ENCODE data around the gene MAPK8IP3.

MAPK8IP3 gene

DNA sequence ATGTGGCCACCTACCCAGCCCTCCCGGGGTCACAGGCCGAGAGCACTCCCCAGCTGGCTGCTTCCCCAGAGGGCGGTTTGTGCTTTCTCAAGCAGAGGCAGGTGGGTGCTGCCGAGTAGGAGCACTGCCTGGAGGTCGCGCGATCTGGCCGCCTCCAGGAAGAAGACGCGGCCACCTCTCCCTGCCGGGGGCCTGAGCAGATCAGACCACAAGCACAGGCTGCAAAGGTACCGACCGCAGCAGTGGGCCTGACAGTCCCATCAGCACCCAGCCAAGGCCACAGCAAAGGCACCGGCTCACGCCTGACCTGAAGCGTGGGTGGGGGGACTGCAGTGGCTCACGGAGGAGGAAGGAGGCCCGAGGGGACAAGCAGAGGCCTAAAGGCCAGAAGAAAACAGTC lies 102.7 kb downstream of the MAPK8IP3 start:
- no peak overlapping the region for H3K9ac ChIP-seq (ENCODE audit: low read length)

GRCh38 chr16:1809281-1809801 lies 103.3 kb downstream of the MAPK8IP3 start:
- Histone ChIP-seq H4K20me1 (ENCODE audit: insufficient read depth, low read length) (no peaks in the 10 kb centered on the region), H3K36me3 (replicated peaks; ENCODE audit: insufficient read depth, low read length) (no peaks in the 10 kb centered on the region), H3K4me1 (ENCODE audit: low read length) (no peaks in the 10 kb centered on the region), H3K9me2 (replicated peaks; ENCODE audit: insufficient read depth, low read length) (no peaks in the 10 kb centered on the region), H3K79me2 (ENCODE audit: low read length) (peaks cover 6% of the 10 kb centered on the region; the same call in 1 of the 2 replicates), H3K9ac (ENCODE audit: low read length) (no peak overlapping the region), H2AFZ (ENCODE audit: low read length) (no peak overlapping the region), H3F3A (ENCODE audit: insufficient read depth, low read length) (no peaks in the 10 kb centered on the region), H3K9me3 (replicated peaks; ENCODE audit: insufficient read depth, low read length) (no peaks in the 10 kb centered on the region), H3K4me2 (ENCODE audit: low read depth, low read length) (no peak overlapping the region), H3K4me3 (ENCODE audit: low read length) (no peak overlapping the region), H3K27ac (ENCODE audit: low read length) (no peak overlapping the region), H3K27me3 (replicated peaks; ENCODE audit: insufficient read depth, low read length) (no peaks in the 10 kb centered on the region)
- TF ChIP-seq EZH2phosphoT487 (IDR thresholded peaks at IDR 0.05; ENCODE audit: low read length) (no peak), CTCF (IDR thresholded peaks at IDR 0.05; ENCODE audit: low read length) (no peak), EZH2 (optimal IDR thresholded peaks at IDR 0.05; ENCODE audit: low read depth, low read length) (no peak)
- no peak for DNase-seq

More for the DNA sequence above, 102.7 kb downstream of the MAPK8IP3 start:
- H3K9me2 ChIP-seq (replicated peaks; ENCODE audit: insufficient read depth, low read length) = no peaks in the 10 kb centered on the region
- no peak overlapping the region for H2AFZ ChIP-seq (ENCODE audit: low read length)
- no peaks in the 10 kb centered on the region for H3F3A ChIP-seq (ENCODE audit: insufficient read depth, low read length)
- H3K36me3 ChIP-seq (replicated peaks; ENCODE audit: insufficient read depth, low read length) = no peaks in the 10 kb centered on the region
- H3K9me3 ChIP-seq (replicated peaks; ENCODE audit: insufficient read depth, low read length) = no peaks in the 10 kb centered on the region
- H3K27ac ChIP-seq (ENCODE audit: low read length) = no peak overlapping the region
- no peaks in the 10 kb centered on the region for H3K27me3 ChIP-seq (replicated peaks; ENCODE audit: insufficient read depth, low read length)
- no peaks in the 10 kb centered on the region for H3K4me1 ChIP-seq (ENCODE audit: low read length)
- peaks cover 4% of the 10 kb centered on the region; the same call in 1 of the 2 replicates for H3K79me2 ChIP-seq (ENCODE audit: low read length)
- TF ChIP-seq EZH2 (optimal IDR thresholded peaks at IDR 0.05; ENCODE audit: low read depth, low read length) (no peak), CTCF (IDR thresholded peaks at IDR 0.05; ENCODE audit: low read length) (no peak), EZH2phosphoT487 (IDR thresholded peaks at IDR 0.05; ENCODE audit: low read length) (no peak)
- no peak overlapping the region for H3K4me3 ChIP-seq (ENCODE audit: low read length)
- DNase-seq = no peak
- no peak overlapping the region for H3K4me2 ChIP-seq (ENCODE audit: low read depth, low read length)
- H4K20me1 ChIP-seq (ENCODE audit: insufficient read depth, low read length) = no peaks in the 10 kb centered on the region

DNA sequence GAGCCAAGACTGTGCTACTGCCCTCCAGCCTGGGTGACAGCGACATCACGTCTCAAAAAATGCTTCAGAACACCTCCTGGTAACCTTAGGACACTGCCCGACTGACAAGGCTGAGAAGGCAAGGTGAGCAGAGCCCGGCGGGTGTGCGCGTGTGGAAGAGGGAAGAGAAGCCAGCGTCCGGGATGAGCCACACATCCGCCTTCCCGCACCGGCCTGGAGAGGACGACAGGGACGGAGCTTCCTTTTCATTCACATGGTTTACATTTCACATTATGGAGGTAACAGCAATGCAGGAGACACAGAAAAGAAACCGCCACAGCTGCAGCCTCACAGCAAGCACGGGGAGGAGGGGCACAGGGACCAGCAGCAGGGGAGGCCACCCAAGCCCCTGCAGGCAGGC lies 104.1 kb downstream of the MAPK8IP3 start:
- Histone ChIP-seq H3K9me3 (replicated peaks; ENCODE audit: insufficient read depth, low read length) (no peaks in the 10 kb centered on the region), H2AFZ (ENCODE audit: low read length) (no peak overlapping the region), H3K36me3 (replicated peaks; ENCODE audit: insufficient read depth, low read length) (no peaks in the 10 kb centered on the region), H3K9me2 (replicated peaks; ENCODE audit: insufficient read depth, low read length) (no peaks in the 10 kb centered on the region), H3K27me3 (replicated peaks; ENCODE audit: insufficient read depth, low read length) (no peaks in the 10 kb centered on the region), H3F3A (ENCODE audit: insufficient read depth, low read length) (no peaks in the 10 kb centered on the region), H4K20me1 (ENCODE audit: insufficient read depth, low read length) (no peaks in the 10 kb centered on the region), H3K27ac (ENCODE audit: low read length) (no peak overlapping the region), H3K4me1 (ENCODE audit: low read length) (no peaks in the 10 kb centered on the region), H3K4me3 (ENCODE audit: low read length) (no peak overlapping the region), H3K79me2 (ENCODE audit: low read length) (peaks cover 6% of the 10 kb centered on the region; the same call in 1 of the 2 replicates), H3K9ac (ENCODE audit: low read length) (no peak overlapping the region), H3K4me2 (ENCODE audit: low read depth, low read length) (no peak overlapping the region)
- no peak for DNase-seq
- TF ChIP-seq EZH2 (optimal IDR thresholded peaks at IDR 0.05; ENCODE audit: low read depth, low read length) (no peak), EZH2phosphoT487 (IDR thresholded peaks at IDR 0.05; ENCODE audit: low read length) (no peak), CTCF (IDR thresholded peaks at IDR 0.05; ENCODE audit: low read length) (no peak)
